Measurements from ENCODE around the gene CSMD2. TPM values are rescaled to one million over a fixed set of nuclear protein-coding genes. Genes with fewer than 3 reads are reported as not detected.
"Not testable (repeated sequence)": the region's sequence is repeated elsewhere in the genome, so short reads cannot be mapped to it uniquely, and the experiment has no call there.

The CSMD2 gene
- total RNA-seq, 2 experiments from 2014 or later, result not detected

- intact Hi-C loops (cut with micrococcal nuclease), result no loop called here
- Mint-ChIP-seq H3K36me3 (ENCODE audit: low read depth) (no peaks in the 10 kb centered on the region), H3K27me3 (peaks cover 2% of the 10 kb centered on the region), H3K9me3 (peaks cover 14% of the 10 kb centered on the region), H3K4me1 (ENCODE audit: low read depth) (no peaks in the 10 kb centered on the region), H3K4me3 (no peak overlapping the region), H3K27ac (no peak overlapping the region)
- no peak for DNase-seq
- ATAC-seq, result no peak
- ChIA-PET CTCF (no interaction called here), POLR2A (interaction anchor here (0.7 kb wide), 1 partner anchor 14 kb away, joined by 3 read pairs; no protein-coding TSS in a partner anchor)
- TF ChIP-seq CTCF (IDR thresholded peaks at IDR 0.05), result no peak
These were observed 81.1 kb downstream of the CSMD2 start for GRCh38 chr1:34083974-34084373.

- ATAC-seq; H3K4me1 Mint-ChIP-seq (ENCODE audit: low read depth); DNase-seq; H3K27me3 Mint-ChIP-seq; H3K36me3 Mint-ChIP-seq (ENCODE audit: low read depth); CTCF ChIA-PET; intact Hi-C loops (cut with micrococcal nuclease); H3K27ac Mint-ChIP-seq; POLR2A ChIA-PET; H3K4me3 Mint-ChIP-seq: not testable (repeated sequence)
- H3K9me3 Mint-ChIP-seq, result peaks cover 14% of the 10 kb centered on the region
These were observed 82.9 kb downstream of the CSMD2 start for GRCh38 chr1:34082085-34082670.

- H3K27me3 Mint-ChIP-seq, result peaks cover 5% of the 10 kb centered on the region
- H3K36me3 Mint-ChIP-seq (ENCODE audit: low read depth), result no peaks in the 10 kb centered on the region
- no peak for TF ChIP-seq CTCF (IDR thresholded peaks at IDR 0.05)
- ChIA-PET CTCF (no interaction called here), POLR2A (no interaction called here)
- no peak for DNase-seq
- H3K27ac Mint-ChIP-seq, result no peak overlapping the region
- H3K4me3 Mint-ChIP-seq, result no peak overlapping the region
- peaks cover 14% of the 10 kb centered on the region for H3K9me3 Mint-ChIP-seq
- no peak for ATAC-seq
- H3K4me1 Mint-ChIP-seq (ENCODE audit: low read depth), result no peaks in the 10 kb centered on the region
- intact Hi-C loops (cut with micrococcal nuclease), result no loop called here
These were observed 86.6 kb downstream of the CSMD2 start for GRCh38 chr1:34078383-34078782.

- ATAC-seq (no peak), DNase-seq (no peak)
- H3K27ac Mint-ChIP-seq, result no peak overlapping the region
- POLR2A ChIA-PET, result no interaction called here
- H3K27me3 Mint-ChIP-seq, result peaks cover 7% of the 10 kb centered on the region
- H3K4me1 Mint-ChIP-seq (ENCODE audit: low read depth), result no peaks in the 10 kb centered on the region
- H3K36me3 Mint-ChIP-seq (ENCODE audit: low read depth), result no peaks in the 10 kb centered on the region
- intact Hi-C loops (cut with micrococcal nuclease), result no loop called here
- H3K9me3 Mint-ChIP-seq, result peaks cover 3% of the 10 kb centered on the region
- TF ChIP-seq CTCF (IDR thresholded peaks at IDR 0.05), result no peak
- no peak overlapping the region for H3K4me3 Mint-ChIP-seq
- CTCF ChIA-PET, result no interaction called here
These were observed 89.5 kb downstream of the CSMD2 start for GRCh38 chr1:34075576-34075975.

GRCh38 chr1:34073028-34073695, 91.9 kb downstream of the CSMD2 start:
- H3K4me1 Mint-ChIP-seq (ENCODE audit: low read depth), result no peaks in the 10 kb centered on the region
- H3K36me3 Mint-ChIP-seq (ENCODE audit: low read depth), result no peaks in the 10 kb centered on the region
- intact Hi-C loops (cut with micrococcal nuclease), result no loop called here
- H3K27ac Mint-ChIP-seq, result no peak overlapping the region
- no peak overlapping the region for H3K4me3 Mint-ChIP-seq
- POLR2A ChIA-PET, result no interaction called here
- ATAC-seq, result no peak
- CTCF ChIA-PET, result no interaction called here
- peaks cover 12% of the 10 kb centered on the region for H3K27me3 Mint-ChIP-seq
- H3K9me3 Mint-ChIP-seq, result peaks cover 2% of the 10 kb centered on the region
- no peak for TF ChIP-seq CTCF (IDR thresholded peaks at IDR 0.05)
- DNase-seq, result no peak
